GM12891 (cell line): ENCODE measurements around the gene MAFF.

Source experiments
- POLR2A ChIP-seq: IDR thresholded peaks from 2 replicates; pipeline ENCODE4 v1.6.1; 2011; ENCODE audit warnings: low read depth, low read length, control low read depth
- TAF1 ChIP-seq: IDR thresholded peaks from 2 replicates; pipeline ENCODE4 v1.6.1; 2011; ENCODE audit warnings: low read depth, low read length, control low read depth

GRCh38 chr22:38220163-38220562, 18.4 kb downstream of the MAFF start:
- TF ChIP-seq TAF1 = no peak
- no peak for TF ChIP-seq POLR2A
